IPS DF 6.9 (cell line): ENCODE data around the gene LITAF.
A peak's percentile ranks its signal among the peaks of the same experiment; 100 is the strongest.

Experiments
- DNase-seq: peaks from one replicate; pipeline ENCODE4 v3.0.0-alpha.2; 2013; ENCODE audit warnings: low read depth, low spot score
- H3K27ac ChIP-seq: one replicate; pipeline ENCODE4 v1.5.1; 2013; ENCODE audit warnings: low read length, control low read depth
- H3K27me3 ChIP-seq: 2 replicates; pipeline ENCODE4 v1.6.1; 2013; ENCODE audit warnings: mild to moderate bottlenecking, low read length; ENCODE audit not compliant: control insufficient read depth, insufficient read depth
- H3K36me3 ChIP-seq: 2 replicates; pipeline ENCODE4 v1.6.1; 2013; ENCODE audit warnings: low read length; ENCODE audit not compliant: control insufficient read depth, insufficient read depth
- H3K4me1 ChIP-seq: 2 replicates; pipeline ENCODE4 v1.6.1; 2013; ENCODE audit warnings: low read length; ENCODE audit not compliant: control insufficient read depth, insufficient read depth
- H3K4me3 ChIP-seq: 2 replicates; pipeline ENCODE4 v1.5.1; 2013; ENCODE audit warnings: mild to moderate bottlenecking, low read length
- H3K9me3 ChIP-seq: 2 replicates; pipeline ENCODE4 v1.6.1; 2013; ENCODE audit warnings: low read length, inconsistent platforms; ENCODE audit not compliant: control insufficient read depth, insufficient read depth
- WGBS: extraction: QIAGEN DNeasy Blood & Tissue Kit; methylation state at CpG from one replicate; pipeline ENCODE4 v1.1.7; 2013; ENCODE audit warnings: mixed read lengths, missing lambda C conversion rate; ENCODE audit not compliant: insufficient read length, insufficient coverage; 5-methylcytosine and 5-hydroxymethylcytosine counted together

Gene LITAF

GRCh38 chr16:11620243-11621003 lies 33.7 kb upstream of the LITAF start:
- no CpG with 5 or more reads among the region's 8 CpGs for WGBS
- Histone ChIP-seq H3K9me3 (no peaks in the 10 kb centered on the region), H3K36me3 (no peaks in the 10 kb centered on the region), H3K27ac (no peak overlapping the region), H3K27me3 (no peaks in the 10 kb centered on the region), H3K4me3 (no peak overlapping the region), H3K4me1 (no peaks in the 10 kb centered on the region; the same call in 1 of the 2 replicates)
- DNase-seq, result no peak

DNA sequence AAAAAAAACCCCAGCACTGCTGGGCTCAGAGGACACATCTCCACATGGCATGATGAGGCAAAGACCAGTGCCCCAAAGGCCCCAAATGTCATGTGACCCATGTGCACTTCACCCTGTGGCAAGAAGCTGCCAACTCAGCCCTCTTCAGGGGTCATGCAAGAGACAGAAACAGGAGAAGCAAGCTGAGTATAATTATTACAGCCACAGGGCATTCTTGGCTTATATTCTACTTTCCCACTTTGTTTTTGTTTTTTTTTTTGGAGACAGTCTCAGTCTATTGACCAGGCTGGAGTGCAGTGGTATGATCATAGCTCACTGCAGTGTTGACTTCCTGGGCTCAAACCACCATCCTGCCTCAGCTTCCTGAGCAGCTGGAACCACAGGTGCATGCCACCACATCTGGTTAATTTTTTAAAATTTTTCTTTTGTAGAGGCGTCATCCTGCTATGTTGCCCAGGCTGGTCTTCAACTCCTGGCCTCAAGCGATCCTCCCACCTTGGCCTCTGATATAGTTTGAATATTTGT lies 32.7 kb upstream of the LITAF start:
- no peak overlapping the region for H3K27ac ChIP-seq
- H3K9me3 ChIP-seq, result no peaks in the 10 kb centered on the region
- H3K27me3 ChIP-seq, result no peaks in the 10 kb centered on the region
- no peak for DNase-seq
- H3K4me3 ChIP-seq, result no peak overlapping the region
- no peaks in the 10 kb centered on the region for H3K36me3 ChIP-seq
- no CpG with 5 or more reads among the region's 2 CpGs for WGBS
- peaks cover 4% of the 10 kb centered on the region; the same call in 1 of the 2 replicates for H3K4me1 ChIP-seq

DNA sequence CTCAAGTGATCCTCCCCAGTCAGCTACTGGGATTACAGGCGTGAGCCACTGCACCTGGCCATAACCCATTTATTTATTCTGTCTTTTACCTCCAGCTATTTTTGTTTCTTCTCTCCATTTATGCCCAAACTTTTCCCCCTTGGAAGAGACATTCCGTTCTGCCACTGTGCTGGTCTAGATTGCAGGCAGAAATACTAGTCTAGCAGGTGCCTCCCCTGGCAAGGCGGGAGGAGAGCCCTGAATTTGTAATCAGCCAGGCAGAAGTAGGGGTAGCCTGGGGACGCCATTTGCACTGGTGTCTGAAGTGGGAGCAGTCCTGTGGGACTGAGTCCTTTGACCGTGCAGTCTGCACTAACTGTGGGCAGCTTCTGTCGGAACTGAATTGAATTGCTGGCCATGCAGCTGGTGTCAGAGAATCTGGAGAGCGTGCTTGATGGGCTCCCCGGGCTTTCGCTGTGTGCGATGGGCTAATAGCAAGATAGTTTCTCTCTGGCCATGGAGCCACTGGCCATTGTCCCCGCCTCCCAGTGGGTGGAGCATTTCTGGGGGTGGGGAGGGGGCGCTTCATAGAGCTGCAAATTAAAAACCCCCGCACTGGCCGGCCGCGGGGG lies 31.5 kb upstream of the LITAF start:
- no peak overlapping the region for H3K27ac ChIP-seq
- no peaks in the 10 kb centered on the region for H3K9me3 ChIP-seq
- no peak for DNase-seq
- no peak overlapping the region for H3K4me3 ChIP-seq
- no peaks in the 10 kb centered on the region for H3K27me3 ChIP-seq
- no CpG with 5 or more reads among the region's 16 CpGs for WGBS
- no peaks in the 10 kb centered on the region for H3K36me3 ChIP-seq
- H3K4me1 ChIP-seq, result peaks cover 4% of the 10 kb centered on the region; the same call in 1 of the 2 replicates

GRCh38 chr16:11615748-11616447 lies 29.2 kb upstream of the LITAF start:
- no CpG with 5 or more reads among the region's 8 CpGs for WGBS
- H3K4me1 ChIP-seq, result peaks cover 7% of the 10 kb centered on the region; the same call in 1 of the 2 replicates
- peak; percentile 63 for DNase-seq

GRCh38 chr16:11614587-11615175 lies 28.0 kb upstream of the LITAF start:
- Histone ChIP-seq H3K4me3 (no peak overlapping the region), H3K27ac (no peak overlapping the region), H3K27me3 (no peaks in the 10 kb centered on the region), H3K4me1 (peaks cover 7% of the 10 kb centered on the region; the same call in 1 of the 2 replicates), H3K36me3 (no peaks in the 10 kb centered on the region), H3K9me3 (no peaks in the 10 kb centered on the region)
- DNase-seq, result no peak
- no CpG with 5 or more reads among the region's 10 CpGs for WGBS

More at GRCh38 chr16:11615748-11616447, 29.2 kb upstream of the LITAF start:
- no peak overlapping the region for H3K4me3 ChIP-seq
- no peaks in the 10 kb centered on the region for H3K27me3 ChIP-seq
- no peak overlapping the region for H3K27ac ChIP-seq
- no peaks in the 10 kb centered on the region for H3K36me3 ChIP-seq
- no peaks in the 10 kb centered on the region for H3K9me3 ChIP-seq

DNA sequence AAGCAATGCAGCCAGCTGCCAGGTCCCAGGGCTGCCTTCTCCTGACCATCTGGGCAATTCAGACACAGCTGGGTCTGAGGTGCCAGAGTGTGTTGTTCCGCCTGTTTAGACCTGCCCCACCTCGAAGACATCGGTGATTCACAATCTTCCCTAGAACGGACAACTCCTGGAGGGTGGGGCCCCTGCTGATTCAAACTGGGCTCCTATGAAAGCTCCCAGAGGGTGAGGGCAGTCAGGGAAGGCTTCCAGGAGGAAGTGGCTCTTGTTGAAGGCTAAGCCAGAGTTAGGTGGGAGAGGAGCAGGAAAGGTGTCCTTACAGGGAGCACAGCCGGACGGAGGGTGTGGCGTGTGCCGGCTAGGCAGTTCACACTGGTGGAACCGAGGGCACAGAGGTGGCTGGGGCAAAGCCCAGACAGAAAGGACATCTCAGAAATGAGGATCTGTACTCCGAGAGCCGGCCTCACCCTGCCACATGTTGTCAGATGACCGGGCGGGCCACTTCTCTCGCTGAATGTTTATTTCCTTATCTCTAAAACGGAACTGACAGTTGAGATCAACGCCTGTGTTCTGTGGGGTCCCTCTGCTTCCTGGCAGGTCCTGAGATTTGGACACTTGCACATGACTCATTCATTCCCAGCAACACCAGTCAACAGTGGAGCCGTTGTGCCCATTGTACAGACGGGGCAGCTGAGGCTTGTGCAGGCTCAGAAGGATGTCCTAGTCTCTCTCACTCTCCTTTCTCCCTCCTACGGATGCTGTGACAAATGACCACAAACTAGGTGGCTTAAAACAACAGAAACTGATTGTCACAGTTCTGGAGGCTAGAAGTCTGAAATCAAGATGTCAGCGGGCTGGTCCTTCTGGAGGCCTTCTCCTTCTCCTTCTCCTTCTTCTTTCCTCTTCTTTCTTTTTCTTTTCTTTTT lies 26.9 kb upstream of the LITAF start:
- no CpG with 5 or more reads among the region's 20 CpGs for WGBS

DNA sequence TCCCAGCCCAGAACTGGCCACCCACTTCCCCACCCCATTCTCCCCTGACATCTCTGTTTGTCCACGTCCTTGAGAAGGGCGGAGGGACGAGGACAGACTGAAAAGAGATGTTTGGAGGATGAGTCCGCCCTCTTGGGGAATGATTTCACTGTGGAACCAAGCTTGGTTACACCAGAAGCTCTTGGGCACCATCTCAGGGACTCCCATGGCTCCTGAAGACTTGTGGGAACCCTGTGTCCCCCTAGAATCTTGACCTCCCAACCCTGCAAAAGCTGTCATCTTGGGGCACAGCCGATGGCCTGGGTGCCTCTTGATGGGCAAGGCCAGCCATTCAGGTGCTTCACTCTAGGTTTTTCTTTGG lies 25.9 kb upstream of the LITAF start:
- no peaks in the 10 kb centered on the region for H3K9me3 ChIP-seq
- WGBS, result no CpG with 5 or more reads among the region's 5 CpGs
- peaks cover 7% of the 10 kb centered on the region; the same call in 1 of the 2 replicates for H3K4me1 ChIP-seq
- no peak overlapping the region for H3K4me3 ChIP-seq
- H3K36me3 ChIP-seq, result no peaks in the 10 kb centered on the region
- no peaks in the 10 kb centered on the region for H3K27me3 ChIP-seq
- no peak overlapping the region for H3K27ac ChIP-seq
- DNase-seq, result no peak

More for the DNA sequence above, 26.9 kb upstream of the LITAF start:
- Histone ChIP-seq H3K27me3 (no peaks in the 10 kb centered on the region), H3K4me1 (peaks cover 7% of the 10 kb centered on the region; the same call in 1 of the 2 replicates), H3K27ac (no peak overlapping the region), H3K36me3 (no peaks in the 10 kb centered on the region), H3K9me3 (no peaks in the 10 kb centered on the region), H3K4me3 (no peak overlapping the region)
- DNase-seq, result no peak

DNA sequence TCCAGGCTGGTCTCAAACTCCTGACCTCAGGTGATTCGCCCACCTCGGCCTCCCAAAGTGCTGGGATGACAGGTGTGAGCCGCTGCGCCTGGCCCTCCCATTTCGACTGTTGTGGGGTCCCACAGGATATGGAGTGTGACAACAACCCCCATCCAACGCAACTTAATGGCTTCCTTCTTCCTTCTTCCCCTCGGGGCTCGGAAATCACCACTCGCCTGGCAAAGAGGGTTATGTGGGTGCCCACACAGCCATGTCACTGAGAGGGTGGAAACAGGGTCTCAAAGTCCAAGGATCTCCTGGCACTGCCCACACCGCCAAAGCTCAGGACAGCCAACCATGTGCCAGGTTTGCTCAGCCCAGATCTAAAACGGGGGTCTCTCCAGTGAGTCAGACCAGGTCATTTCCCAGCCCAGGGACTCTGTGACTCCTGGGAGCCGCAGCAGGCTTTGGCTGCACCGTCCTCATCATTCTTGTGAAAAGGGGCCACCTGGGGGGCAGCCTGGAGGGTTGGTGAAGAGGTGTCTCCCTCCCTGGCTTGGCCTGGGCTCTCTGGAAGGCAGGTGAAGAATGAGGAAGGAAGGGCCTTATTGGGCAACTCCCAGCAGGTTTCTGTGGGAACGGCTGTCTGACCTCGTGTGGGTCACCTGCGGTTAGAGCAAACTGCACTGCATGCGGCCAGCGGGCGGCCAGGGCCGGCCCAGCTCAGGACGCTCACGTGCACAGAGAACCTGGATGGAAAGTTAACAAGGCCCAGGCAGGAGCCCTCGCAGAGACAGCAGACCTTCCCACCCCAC lies 25.3 kb upstream of the LITAF start:
- H3K27ac ChIP-seq, result no peak overlapping the region
- no peak overlapping the region for H3K4me3 ChIP-seq
- H3K36me3 ChIP-seq, result no peaks in the 10 kb centered on the region
- H3K27me3 ChIP-seq, result no peaks in the 10 kb centered on the region
- peaks cover 7% of the 10 kb centered on the region; the same call in 1 of the 2 replicates for H3K4me1 ChIP-seq
- no CpG with 5 or more reads among the region's 23 CpGs for WGBS
- no peak for DNase-seq
- H3K9me3 ChIP-seq, result no peaks in the 10 kb centered on the region

GRCh38 chr16:11610580-11610979 lies 23.9 kb upstream of the LITAF start:
- no peaks in the 10 kb centered on the region for H3K27me3 ChIP-seq
- no peak overlapping the region for H3K4me3 ChIP-seq
- no peak overlapping the region for H3K27ac ChIP-seq
- no peak for DNase-seq
- no peaks in the 10 kb centered on the region for H3K9me3 ChIP-seq
- no peaks in the 10 kb centered on the region for H3K36me3 ChIP-seq
- no CpG with 5 or more reads among the region's 6 CpGs for WGBS
- peaks cover 7% of the 10 kb centered on the region; the same call in 1 of the 2 replicates for H3K4me1 ChIP-seq
